ENCODE data around the gene ELMO1.

The ELMO1 gene

DNA sequence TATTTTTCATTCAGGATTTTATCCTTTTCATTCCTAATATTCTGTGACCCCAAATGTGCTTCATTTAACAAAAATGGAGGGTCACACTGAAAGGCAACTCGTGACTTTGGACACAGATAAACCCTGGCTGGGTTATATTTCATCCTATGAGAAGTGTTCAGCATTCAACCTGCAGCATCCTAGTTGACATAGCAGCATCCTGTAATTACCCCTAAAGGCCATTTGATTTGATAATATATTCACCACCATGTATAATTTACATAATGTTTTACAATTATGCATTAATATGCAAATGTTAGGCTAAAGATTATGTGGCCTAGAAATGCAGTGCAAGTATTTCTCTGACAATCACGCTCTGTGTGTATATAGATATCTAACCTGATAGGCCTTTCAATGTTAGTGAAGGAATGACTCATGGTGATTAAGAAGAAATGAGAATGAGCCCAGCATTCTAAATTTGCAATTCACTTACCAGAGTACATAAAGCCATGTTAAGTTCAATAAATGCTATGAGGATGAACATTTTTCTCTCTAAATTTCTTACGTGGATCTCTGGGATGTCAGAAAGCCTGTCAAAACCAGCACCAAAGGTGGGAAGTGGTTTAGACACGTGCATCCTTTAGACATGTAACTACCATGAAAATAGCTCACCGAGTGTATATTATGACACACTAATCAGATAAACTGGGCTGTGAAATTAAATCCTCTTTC is 386.7 kb downstream of the ELMO1 start:
- DNase-seq (ENCODE audit: low read depth in 2 of 2), result no peak

DNA sequence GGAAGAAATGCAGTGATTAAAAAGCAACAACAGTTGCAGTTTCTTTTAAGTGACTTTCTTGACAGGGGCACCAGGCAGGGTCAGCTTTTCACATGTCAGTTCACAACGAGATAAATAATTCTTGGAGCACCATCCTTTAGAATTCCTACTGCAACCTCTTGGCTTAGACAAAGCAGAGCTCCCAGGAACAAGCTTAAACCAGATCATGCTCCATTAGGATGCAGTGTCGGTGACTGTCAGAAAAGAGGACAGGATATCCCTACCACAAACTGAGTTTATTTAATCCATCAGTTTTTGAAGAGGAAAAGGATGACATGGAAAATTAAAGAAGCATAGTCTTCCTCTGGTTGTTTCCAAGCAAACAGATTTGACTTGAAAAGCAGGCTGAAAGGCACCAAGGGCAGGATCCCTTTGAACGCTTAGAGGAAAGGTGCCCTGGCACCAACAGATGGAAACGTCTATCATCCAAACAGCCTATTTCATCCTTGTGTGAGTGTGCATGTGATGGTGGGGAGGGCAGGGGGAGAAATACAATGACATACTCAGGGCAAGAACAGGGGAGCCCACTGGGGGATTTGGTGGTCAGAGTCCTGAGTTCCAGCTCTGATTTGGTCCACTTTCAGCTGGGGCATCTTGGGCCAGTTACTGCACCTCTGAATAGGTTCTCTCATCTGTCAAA is 392.3 kb downstream of the ELMO1 start:
- DNase-seq (ENCODE audit: low read depth in 2 of 2), result no peak

DNA sequence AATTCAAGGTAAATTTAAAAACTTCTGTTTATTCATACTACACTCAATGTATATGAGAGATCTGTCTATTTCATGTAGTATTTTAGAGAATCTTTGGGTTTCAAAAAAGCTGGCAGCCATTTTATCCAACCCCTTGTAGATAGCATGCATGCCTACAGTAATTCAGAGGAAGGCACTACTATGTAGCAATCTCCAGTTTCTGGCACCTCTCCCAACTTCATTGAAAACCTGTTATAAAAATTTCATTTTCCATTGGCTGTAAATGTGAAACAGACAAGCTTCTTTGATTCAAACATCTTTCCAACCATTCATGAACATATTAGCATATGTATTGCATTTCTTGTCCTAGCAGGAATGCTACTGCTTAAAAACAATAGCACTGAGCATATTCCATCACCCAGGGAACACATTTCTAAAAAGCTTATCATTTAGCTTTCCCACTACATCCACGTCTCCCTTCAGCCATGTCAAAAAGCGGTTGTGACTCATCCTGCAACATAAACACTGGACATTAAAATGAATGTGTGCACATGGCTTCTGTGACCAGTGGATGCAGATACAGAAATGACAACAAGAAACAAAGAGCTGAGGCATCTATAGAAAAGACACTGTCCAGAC is 393.9 kb downstream of the ELMO1 start:
- no peak for DNase-seq (ENCODE audit: low read depth in 2 of 2)

DNA sequence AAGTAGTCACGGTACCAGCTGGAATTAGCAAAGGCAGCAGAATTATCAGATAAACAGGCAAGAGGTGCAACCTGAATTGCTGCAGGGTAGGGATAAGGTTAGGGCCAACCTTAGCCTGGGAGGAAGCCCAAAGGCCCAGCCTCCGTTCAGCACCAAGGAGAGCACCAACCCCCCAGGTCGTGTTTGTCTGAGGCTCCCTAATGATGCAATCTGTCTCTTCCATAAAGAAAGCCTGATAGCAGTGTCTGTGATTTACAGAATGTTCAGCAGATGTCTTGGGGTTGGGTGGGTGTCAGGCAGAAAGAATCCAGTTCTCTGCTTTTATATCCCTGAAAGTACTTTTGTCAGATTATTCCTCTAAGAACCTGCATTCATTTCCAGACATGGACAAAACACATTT is 396.0 kb downstream of the ELMO1 start:
- no peak for DNase-seq (ENCODE audit: low read depth in 2 of 2)

DNA sequence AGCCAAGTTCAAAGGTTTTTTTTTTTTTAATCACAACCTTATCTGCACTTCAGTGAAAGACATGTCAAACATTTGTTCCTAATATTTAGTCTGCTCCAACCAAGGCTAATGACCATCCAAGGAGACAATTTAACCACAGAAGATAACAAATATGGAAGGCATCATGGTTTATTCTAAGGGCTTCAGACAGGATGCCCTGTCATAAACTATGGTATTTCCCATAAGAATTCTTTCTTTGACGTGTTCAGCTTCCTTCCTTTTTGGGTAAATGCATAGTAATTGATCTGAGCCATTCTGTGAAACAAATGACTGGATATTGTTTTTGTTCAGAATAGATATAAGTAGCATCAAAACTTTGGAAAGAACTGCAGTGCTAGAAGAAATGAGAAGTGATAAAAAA is 397.9 kb downstream of the ELMO1 start:
- no peak for DNase-seq (ENCODE audit: low read depth in 2 of 2)

DNA sequence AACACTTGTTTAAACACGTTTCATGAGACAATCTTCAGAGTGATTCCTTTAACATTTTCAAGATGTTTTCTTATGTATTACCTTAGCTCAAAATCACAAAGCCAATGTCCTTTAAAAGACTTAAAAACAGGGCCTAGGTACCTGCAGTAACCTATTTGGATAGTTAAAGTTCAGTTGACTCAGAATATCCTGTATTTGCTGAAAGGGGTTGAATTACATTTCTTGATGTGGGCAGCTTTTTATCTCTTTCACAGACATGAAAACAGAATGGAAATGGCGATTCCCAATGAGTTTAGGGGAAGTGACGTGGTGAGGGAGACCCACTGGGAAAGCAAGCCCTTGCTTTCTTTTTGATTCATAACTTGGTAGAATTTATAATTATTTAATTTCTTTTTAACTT is 400.0 kb downstream of the ELMO1 start:
- no peak for DNase-seq (ENCODE audit: low read depth in 2 of 2)

DNA sequence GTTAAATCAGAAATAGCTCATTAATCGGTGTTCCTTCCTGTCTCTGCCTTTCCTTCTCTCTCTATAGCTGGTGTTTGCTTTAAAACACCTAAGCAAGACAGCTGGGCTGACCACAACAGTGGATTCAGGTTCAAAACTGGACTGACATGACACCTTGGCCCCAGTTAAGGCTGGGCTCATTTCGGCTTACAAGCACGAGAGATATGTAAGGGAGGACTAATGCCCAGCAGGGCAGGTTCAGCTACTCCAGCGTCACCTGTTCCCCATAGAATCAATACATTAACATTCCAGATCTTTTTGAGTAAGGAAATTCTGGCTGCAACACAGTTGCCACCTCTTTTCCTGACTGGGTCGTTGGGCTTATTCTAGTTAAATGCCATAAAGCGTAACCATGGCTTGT is 401.4 kb downstream of the ELMO1 start:
- DNase-seq (ENCODE audit: low read depth in 2 of 2), result no peak

DNA sequence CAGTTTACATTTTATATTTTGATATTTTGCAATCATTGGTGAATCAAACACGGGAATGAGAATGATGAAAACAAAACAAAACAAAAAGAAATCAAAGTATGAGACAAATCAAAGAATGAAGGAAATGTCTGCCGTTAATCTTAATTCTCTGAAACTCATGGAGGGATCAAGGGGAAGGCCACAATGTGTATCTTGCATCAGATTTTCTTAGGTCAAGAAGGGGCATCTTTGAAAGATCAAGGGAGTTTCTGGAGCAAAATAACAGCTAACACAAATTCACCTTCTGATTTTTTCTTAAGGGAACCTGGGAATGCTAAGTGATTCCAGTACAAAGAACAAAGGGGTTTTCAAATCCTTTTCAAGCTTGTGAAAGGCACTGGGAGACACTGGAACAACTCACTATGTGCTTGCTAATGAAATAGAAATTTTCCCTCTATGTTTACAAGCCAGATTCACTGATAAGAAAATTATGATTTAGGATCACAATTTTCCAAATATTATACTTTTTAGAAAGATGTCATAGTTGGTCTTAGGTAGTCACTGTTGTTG is 402.1 kb downstream of the ELMO1 start:
- no peak for DNase-seq (ENCODE audit: low read depth in 2 of 2)

DNA sequence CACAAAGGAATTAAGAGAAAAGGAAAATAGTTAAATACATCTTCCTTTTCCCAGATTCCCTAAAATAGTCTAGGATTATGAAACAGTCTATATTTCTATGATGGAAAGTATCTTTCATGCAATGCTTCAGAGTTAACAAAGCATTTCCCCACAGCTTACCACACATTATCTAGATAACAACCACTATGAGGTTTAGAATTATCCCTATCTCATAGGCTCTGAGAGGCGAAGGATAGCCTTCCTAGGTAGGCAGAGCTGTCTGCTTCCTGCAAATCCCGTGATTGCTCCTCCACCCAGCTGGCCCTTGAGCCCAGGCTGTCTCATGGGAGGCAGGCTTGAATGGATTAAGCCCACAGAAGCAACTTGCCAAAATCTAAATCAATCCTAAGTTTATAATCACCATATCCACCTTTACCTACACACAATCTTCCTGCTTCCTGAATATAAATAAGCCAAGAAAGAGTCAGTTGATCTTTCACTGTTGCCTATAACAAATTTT is 402.9 kb downstream of the ELMO1 start:
- DNase-seq (ENCODE audit: low read depth in 2 of 2), result no peak

DNA sequence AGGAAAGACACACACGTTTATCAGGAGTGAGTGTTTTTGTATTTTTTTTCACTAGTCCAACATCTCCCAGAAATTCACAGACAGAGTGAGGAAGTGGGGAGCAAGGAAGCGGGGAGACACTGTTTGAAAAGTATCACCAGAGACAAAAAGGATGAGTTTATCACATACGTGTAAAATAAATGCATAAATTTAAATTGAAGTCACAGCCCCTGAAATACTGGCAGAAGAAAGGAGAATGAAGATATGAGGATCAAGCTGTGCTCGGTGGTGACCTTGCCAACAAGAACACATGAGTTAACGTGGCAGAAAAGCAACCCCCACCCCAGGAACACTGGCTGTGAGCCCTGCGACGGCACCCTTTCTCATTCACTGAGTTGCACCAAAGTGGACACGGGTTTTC is 407.2 kb downstream of the ELMO1 start:
- no peak for DNase-seq (ENCODE audit: low read depth in 2 of 2)

DNA sequence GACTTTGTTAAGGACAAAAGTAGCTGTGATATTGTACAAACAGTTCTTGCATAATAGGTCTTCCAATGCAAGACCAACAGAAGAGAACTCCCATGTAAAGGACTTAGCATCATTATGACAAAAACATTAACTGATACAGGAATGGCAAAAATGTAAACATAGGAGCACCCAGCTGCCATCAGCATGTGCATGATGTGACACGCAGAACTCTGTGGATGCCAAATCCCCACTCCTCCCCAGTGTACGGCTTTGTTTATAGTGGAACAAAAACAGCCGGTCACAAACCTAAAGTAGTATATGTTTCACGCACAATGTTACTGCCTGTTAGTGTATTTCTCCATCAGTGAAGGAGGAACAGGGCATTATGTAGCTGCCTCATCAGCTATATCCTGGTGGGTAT is 408.3 kb downstream of the ELMO1 start:
- no peak for DNase-seq (ENCODE audit: low read depth in 2 of 2)

DNA sequence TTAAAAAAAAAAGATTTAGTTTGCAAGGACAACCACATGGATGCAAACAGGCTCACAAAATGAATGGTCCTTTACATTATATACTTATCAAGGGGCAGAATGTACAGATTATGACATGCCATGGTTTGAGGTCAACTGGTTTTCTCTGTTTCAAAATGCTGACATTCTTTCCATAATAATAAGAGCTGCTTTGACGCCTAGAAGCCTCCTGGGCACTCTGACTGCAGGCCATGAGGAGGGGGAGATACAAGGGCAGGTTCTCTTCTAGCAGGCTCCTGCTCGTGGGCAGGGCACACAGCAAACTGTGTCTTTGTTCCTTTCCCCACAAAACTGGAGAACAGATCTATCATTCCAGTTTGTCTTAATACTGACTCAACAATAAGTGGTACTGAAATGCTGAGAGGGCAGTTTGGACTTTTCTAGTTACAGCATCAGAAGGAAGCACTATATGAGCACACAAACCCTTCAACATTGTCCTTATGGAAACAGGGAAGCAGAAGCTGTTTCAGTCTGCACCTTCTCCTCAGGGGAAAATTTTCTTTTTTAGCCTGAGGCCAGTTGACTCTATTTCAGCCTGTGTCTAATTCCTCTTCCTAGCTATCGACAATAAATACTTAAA is 409.4 kb downstream of the ELMO1 start:
- DNase-seq (ENCODE audit: low read depth in 2 of 2), result no peak

DNA sequence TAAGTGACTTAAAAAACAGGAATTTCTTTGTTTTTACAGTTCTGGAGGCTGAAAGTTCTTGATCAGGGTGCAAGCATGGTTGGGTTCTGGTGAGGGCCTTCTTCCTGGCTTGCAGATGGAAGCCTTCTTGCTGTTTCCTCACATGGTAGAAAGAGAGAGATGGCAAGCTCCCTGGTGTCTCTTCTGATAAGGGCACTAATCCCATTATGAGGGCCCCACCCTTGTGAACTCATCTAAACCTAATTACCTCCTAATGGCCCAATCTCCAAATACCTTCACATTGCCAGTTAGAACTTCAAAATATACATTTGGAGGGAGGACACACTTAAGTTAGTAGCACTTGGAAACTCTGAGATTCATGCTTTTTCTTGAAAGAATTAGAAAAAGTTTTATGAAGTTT is 410.0 kb downstream of the ELMO1 start:
- no peak for DNase-seq (ENCODE audit: low read depth in 2 of 2)

DNA sequence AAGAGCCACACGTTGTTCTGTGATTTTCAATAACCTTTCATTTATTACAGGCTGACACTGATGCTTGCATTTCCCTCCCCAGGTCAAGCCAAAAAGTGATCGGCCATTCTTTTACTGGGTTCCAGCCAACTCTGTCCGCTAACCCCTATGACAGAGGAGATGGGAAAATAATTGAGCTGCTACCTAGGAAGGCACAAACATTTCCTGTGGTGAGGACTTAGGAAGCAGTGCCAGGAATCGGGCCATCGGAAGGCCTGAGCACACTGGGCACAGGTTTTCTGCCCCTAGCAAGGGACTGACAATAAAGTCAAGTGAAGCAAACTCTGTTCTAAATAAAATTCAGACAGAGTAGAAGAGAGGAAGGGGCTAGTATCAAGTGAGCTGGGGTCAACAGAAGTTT is 411.4 kb downstream of the ELMO1 start:
- DNase-seq (ENCODE audit: low read depth in 2 of 2), result no peak

DNA sequence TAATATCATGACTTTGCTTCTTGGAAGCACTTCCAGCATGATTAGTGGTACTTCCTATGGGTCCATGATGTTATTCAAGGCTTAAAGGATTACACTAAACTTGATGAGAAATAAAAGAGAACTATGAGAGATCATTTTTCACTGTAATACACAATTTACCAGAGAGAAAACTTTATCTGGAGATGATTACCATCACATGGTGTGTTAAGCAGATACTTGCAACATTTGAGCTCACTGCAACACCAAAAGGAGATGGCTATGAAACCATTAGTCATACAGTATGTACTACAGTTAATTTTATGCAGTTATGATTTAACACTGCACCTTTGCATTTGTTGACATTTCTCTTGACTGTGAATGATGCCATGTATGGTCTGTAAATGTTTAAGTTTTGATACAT is 413.0 kb downstream of the ELMO1 start:
- no peak for DNase-seq (ENCODE audit: low read depth in 2 of 2)

DNA sequence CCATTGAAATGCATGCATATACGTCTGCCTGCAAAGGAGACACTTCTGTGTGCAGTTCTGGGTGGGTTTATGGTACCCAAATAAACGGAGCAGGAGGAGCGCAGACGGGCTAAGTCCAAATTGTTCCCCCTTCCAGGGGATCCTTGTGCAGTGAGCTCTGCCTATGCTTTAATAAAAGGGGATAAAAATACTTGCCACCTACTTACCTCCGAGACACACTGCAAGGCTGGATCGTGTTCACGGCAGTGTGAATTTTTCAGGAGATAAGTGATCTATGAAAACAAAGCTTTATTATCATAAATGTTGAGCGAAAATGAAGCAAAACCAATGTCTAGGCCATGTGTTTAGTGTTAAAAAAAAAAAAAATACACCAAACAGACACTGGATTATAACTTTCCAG is 415.5 kb downstream of the ELMO1 start:
- no peak for DNase-seq (ENCODE audit: low read depth in 2 of 2)

DNA sequence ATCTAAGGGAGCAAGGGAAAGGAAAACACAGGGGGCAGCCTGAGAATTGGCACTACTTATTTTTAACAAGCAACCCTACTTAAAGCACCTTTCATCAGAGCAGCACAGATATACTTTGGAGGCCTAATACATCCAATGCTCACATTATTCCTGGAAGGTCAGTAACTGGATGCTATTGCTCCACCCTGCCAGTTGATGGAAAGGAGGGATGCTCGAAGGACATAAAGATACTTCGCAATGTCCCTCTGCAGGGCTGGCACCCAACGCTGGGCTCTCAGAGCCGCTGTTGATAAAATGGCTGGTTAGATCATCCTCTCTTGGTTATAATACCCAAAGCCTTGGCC is 416.4 kb downstream of the ELMO1 start:
- no peak for DNase-seq (ENCODE audit: low read depth in 2 of 2)

DNA sequence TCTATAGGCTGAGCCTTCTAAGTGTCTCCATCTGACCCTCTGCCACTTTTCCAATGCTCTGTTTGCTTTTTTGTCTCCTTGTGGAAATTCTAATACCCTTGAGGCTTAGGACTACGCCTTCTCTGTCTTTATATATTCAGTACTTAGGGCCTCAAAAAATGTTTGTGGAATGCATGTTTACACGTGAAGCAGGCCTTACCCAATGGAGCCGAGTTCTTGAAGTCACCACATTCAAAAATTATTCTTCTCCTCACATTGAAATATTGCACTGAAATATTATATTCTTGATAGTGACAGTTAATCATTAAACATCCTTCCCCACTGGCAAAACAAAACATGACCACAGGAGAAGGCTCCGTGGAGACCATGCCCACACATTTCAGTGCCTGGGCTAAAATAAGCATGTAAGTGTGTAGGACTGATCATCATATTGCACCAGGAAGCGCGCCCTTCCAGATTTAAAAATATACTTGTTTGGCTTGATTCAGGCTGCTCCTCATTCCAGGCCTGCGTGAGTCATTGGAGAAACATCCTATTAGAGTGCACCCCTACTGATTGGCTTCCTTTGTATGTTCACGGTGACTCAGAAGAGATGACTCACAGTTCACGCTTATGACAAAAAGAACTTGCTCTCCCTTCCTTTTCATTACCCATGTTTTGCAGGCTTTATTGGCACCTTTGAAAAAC is 416.9 kb downstream of the ELMO1 start:
- DNase-seq (ENCODE audit: low read depth in 2 of 2), result peak in 1 of 2 donors; percentile 49

DNA sequence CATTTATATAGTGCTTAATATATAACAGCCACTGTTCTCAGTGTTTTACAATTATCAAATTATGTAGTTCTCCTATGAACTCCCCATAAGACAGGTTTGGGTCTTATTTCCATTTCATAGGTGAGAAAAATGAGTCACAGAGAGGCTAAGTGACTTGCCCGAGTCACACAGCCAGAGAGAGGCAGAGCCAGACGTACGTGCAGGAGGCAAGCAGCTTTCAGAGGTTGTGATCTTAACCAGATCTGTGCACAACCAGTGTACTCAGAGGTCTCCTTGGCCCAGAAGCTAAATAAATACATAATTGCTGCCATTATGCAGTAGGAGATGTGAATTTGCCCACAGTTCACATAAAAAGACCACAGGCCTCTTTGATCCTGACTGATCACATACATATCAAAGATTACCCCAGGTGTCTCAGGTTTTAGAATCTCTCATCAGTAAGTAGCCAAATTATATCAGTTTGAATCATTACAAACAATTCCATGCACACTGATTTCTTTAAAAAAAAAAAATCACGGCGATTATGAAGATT is 419.7 kb downstream of the ELMO1 start:
- DNase-seq (ENCODE audit: low read depth in 2 of 2), result peak; percentile 26 to 27

DNA sequence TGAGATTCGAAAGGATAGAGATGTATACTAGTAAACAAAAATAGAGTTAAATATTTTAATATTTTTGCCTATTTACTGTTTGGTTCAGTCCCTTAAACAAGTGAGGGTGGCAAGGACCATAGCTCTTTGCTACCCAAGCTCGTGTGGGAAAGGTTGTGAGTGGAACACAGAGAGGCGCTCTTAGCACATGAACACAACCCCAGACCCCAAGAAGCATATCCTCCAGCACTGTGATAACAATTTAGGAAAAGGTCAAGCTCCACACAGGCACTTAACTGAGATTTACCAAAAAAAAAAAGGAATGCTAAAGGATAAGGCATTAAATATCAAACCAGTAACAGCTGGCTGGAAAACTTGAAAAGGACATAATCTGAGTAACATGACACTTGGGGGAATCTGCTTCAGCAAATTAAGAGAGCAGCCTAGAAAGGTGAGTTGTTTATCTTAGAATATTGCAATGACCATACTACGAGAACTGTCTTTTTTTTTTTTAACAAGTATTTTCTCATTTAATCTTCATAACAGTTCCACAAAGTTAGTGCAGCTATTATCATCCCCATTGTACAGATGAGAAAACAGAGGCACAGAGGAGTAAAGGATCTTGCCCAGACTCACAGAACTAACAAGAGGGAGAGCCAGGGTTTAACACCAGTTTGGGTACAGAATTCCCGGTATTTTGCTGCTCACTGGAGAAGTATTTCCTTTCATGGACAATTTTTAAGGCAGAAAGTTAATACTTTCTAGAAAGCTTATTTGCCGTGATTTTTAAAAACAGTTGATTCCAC is 420.9 kb downstream of the ELMO1 start:
- no peak for DNase-seq (ENCODE audit: low read depth in 2 of 2)

DNA sequence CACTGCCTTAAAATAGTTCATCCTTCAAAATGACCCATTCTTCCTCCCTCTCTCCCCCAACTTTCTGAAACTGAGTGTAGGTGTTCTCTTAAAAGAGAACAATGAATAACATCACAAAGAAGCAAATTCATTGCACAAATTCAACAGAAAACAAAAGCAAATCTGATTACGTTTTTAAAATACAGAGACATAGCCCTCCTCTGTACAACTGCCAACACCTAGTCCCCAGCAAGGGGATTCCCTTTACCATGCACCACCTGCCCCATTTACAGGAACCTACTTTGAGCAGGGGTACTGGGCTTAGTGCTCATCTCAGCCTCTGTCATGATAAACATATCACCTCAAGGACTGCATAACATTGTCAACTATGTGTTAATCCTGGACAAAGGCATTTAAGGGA is 421.6 kb downstream of the ELMO1 start:
- DNase-seq (ENCODE audit: low read depth in 2 of 2), result no peak
